Testis (tissue), 3 donors: ENCODE data around the gene GTF3C6. TPM values are rescaled to one million over a fixed set of nuclear protein-coding genes. Genes with fewer than 3 reads are reported as not detected.
"Not testable (repeated sequence)": the region's sequence is repeated elsewhere in the genome, so short reads cannot be mapped to it uniquely, and the experiment has no call there.

Experiments used
- DNase-seq: peaks from one replicate; pipeline ENCODE4 v3.0.0-alpha.2; 2019
- H3K27ac ChIP-seq, 2 donors: fragments of 200-600 bp; sonication (generic); one replicate each; pipeline ENCODE4 v1.5.1; 2019
- H3K27me3 ChIP-seq: fragments of 200-600 bp; sonication (generic); one replicate; pipeline ENCODE4 v1.5.1; 2019
- H3K36me3 ChIP-seq: fragments of 200-600 bp; sonication (generic); one replicate; pipeline ENCODE4 v1.5.1; 2017; ENCODE audit warnings: low read depth; ENCODE audit errors: missing control alignments
- H3K4me1 ChIP-seq: fragments of 200-600 bp; sonication (generic); one replicate; pipeline ENCODE4 v1.5.1; 2019
- H3K4me3 ChIP-seq, 2 donors: fragments of 200-600 bp; sonication (generic); one replicate each; pipeline ENCODE4 v1.5.1; 2017 to 2019
- H3K9me3 ChIP-seq: fragments of 200-600 bp; sonication (generic); one replicate; pipeline ENCODE4 v1.5.1; 2017
- CTCF ChIP-seq, 3 experiments: fragments of 450-650 bp in 2 of 3; fragments of 200-600 bp in 1 of 3; sonication (generic) in 1 of 3; IDR thresholded peaks; one replicate each; pipeline ENCODE4 v1.5.1; 2016 to 2019; ENCODE audit warnings: antibody characterized with exemption in 3 of 3, mild to moderate bottlenecking in 2 of 3, moderate library complexity in 1 of 3
- POLR2A ChIP-seq: fragments of 450-650 bp; IDR thresholded peaks from one replicate; pipeline ENCODE4 v1.6.1; 2017; ENCODE audit warnings: antibody characterized with exemption, mild to moderate bottlenecking, moderate library complexity
- WGBS, 2 donors: methylation state at CpG; one replicate each; pipeline ENCODE4 v1.1.5; 2018; 5-methylcytosine and 5-hydroxymethylcytosine counted together
- intact Hi-C: fragments of 100-400 bp; cut with DNase I; formaldehyde crosslinking; loops from one replicate; pipeline ENCODE4 v1.15.1; 2023; ENCODE audit warnings: low total_unique reads
- polyA plus RNA-seq: library from polyadenylated mRNA; stranded (reverse); fragments of 350-450 nt; fragmentation: Illumina TruSeq; extraction: RNeasy Lipid Tissue Mini Kit (QIAGEN cat#74804); gene quantifications from one replicate; pipeline ENCODE4 v1.2.3, GENCODE V29; 2014; ENCODE audit warnings: low read depth, low replicate concordance; ENCODE audit not compliant: insufficient read depth
- total RNA-seq, 2 donors: library from RNA; depleted of rRNA; stranded (reverse); fragments of >200 nt; gene quantifications; one replicate each; pipeline ENCODE4 v1.2.3, GENCODE V29; 2016

Gene GTF3C6
- total and polyA plus RNA-seq, 3 donors from 2014 or later, result 76.4 to 103 (median 84.0) TPM

GRCh38 chr6:111015389-111016124 lies 57.1 kb downstream of the GTF3C6 start:
- intact Hi-C loops, result no loop called here
- no peaks in the 10 kb centered on the region for H3K27me3 ChIP-seq
- H3K4me3 ChIP-seq, result no peak overlapping the region
- no peak for DNase-seq
- peak overlapping the region in 1 of 2 donors; percentile 1 for H3K27ac ChIP-seq
- no peaks in the 10 kb centered on the region for H3K4me1 ChIP-seq
- no peaks in the 10 kb centered on the region for H3K36me3 ChIP-seq
- 76 to 77% methylated on average over 3 of the region's 3 CpGs for WGBS, 2 donors
- H3K9me3 ChIP-seq, result no peaks in the 10 kb centered on the region
- TF ChIP-seq CTCF (IDR thresholded peaks at IDR 0.05) (no peak), POLR2A (no peak)

- intact Hi-C loops, result not testable (repeated sequence)
Observed at GRCh38 chr6:111017241-111017640, 58.7 kb downstream of the GTF3C6 start.

More at GRCh38 chr6:111017241-111017640, 58.7 kb downstream of the GTF3C6 start:
- not testable (repeated sequence) for H3K4me3 ChIP-seq, H3K4me1 ChIP-seq, H3K27me3 ChIP-seq, H3K27ac ChIP-seq, H3K9me3 ChIP-seq, H3K36me3 ChIP-seq, DNase-seq
- WGBS, 2 donors, result 87 to 98% methylated on average over 6 to 29 of the region's 37 CpGs

Other genes starting within 250 kb of the GTF3C6 start
- gene CDK19, start 143.2 kb upstream of the GTF3C6 start, total RNA-seq, result 10 to 100 TPM; 30.7 to 31.5 TPM
- 50.0 TPM for gene CDK19, start 143.2 kb upstream of the GTF3C6 start, polyA plus RNA-seq
- gene AMD1, start 83.9 kb upstream of the GTF3C6 start, total RNA-seq, result 100 to 1,000 TPM in 1 of 2 donors, 10 to 100 TPM in 1; 85.6 to 109 TPM
- gene AMD1, start 83.9 kb upstream of the GTF3C6 start, polyA plus RNA-seq, result 47.9 TPM
- gene RPF2, start 23.3 kb downstream of the GTF3C6 start, total RNA-seq, result 10 to 100 TPM; 16.4 to 17.3 TPM
- 23.3 TPM for gene RPF2, start 23.3 kb downstream of the GTF3C6 start, polyA plus RNA-seq
- 10 to 100 TPM; 12.0 to 16.9 TPM for gene SLC16A10, start 128.8 kb downstream of the GTF3C6 start, total RNA-seq
- gene SLC16A10, start 128.8 kb downstream of the GTF3C6 start, polyA plus RNA-seq, result 9.0 TPM